ELF-1 (cell line): ENCODE results near the gene VPS9D1.
"Not testable (repeated sequence)": the region's sequence is repeated elsewhere in the genome, so short reads cannot be mapped to it uniquely, and the experiment has no call there.

ENCODE experiments used
- DNase-seq: peaks from one replicate; pipeline ENCODE4 v3.0.0-alpha.2; 2016; ENCODE audit warnings: low read depth, low spot score

VPS9D1 gene

GRCh38 chr16:89664238-89664637 lies 56.5 kb downstream of the VPS9D1 start:
- DNase-seq, result not testable (repeated sequence)

- no peak for DNase-seq
Measured at GRCh38 chr16:89661215-89661614, 59.5 kb downstream of the VPS9D1 start.

- no peak for DNase-seq
Measured at GRCh38 chr16:89660146-89660545, 60.6 kb downstream of the VPS9D1 start.

GRCh38 chr16:89658221-89658879 lies 62.3 kb downstream of the VPS9D1 start:
- DNase-seq, result peak; percentile 53

- DNase-seq, result peak; percentile 96
Measured at GRCh38 chr16:89657442-89658220, 63.1 kb downstream of the VPS9D1 start, which contains the start of the genes CHMP1A and SPATA33. TSS of gene CHMP1A (minus strand) at chr16:89657708. CDS start at chr16:89657588, 120 bp downstream. TSS of gene SPATA33 (plus strand) at chr16:89657836. CDS start at chr16:89657912, 76 bp downstream.
